ENCODE data around the gene ZNF398.

DNA sequence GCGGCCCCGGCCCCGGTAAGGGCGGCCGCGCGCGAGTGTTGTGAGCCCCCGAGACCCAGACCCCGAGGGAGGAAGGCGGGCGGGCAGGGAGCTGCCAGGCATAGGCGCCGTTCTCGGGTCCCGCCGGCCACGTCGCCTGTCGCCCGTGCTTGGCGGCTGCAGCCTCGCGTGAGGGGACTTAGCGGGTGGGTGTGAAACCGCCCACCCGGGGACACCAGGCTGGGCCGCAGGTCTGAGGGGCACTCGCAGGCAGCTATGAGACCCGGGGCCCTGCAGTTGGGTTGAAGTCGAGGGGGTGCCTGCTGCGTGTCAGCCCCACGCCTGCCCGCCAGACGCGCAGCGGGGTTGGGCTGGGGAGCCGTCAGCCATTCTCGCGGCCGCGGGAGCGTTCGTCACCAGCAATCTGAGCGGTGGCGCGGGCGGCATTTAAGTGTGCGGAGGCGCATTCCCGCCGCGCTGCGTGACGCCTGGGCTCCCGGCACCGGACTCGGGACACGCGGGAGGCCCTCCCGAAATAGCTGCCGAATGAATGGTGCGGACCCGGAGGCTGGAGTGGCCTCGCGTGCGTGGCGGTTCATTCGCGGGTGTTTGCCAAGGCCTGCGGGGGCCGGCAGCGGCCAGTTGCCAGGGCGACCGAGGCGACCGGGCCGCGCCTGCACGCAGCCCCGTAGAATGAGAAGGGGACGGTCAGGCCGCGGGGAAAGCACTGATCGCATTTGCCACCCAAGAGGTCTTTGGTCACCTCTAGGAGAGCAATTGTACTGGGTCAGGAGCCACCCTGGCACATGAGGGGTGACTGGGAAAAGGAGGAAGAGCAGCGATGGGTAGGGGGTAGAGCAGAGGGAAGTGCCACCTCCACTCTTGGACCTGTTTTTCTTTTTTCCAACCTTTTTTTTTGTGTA is 750 bp downstream of the ZNF398 start:
- TF ChIP-seq EZH2 (IDR thresholded peaks at IDR 0.05; ENCODE audit: borderline replicate concordance, low read length), result no peak
- TF ChIP-seq, protein P1, sequence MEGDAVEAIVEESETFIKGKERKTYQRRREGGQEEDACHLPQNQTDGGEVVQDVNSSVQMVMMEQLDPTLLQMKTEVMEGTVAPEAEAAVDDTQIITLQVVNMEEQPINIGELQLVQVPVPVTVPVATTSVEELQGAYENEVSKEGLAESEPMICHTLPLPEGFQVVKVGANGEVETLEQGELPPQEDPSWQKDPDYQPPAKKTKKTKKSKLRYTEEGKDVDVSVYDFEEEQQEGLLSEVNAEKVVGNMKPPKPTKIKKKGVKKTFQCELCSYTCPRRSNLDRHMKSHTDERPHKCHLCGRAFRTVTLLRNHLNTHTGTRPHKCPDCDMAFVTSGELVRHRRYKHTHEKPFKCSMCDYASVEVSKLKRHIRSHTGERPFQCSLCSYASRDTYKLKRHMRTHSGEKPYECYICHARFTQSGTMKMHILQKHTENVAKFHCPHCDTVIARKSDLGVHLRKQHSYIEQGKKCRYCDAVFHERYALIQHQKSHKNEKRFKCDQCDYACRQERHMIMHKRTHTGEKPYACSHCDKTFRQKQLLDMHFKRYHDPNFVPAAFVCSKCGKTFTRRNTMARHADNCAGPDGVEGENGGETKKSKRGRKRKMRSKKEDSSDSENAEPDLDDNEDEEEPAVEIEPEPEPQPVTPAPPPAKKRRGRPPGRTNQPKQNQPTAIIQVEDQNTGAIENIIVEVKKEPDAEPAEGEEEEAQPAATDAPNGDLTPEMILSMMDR (IDR thresholded peaks at IDR 0.05; ENCODE audit: low read length), result no peak
